Vagina (tissue), 2 donors: ENCODE data around the gene BRDT. TPM values are rescaled to one million over a fixed set of nuclear protein-coding genes. Genes with fewer than 3 reads are reported as not detected.

ENCODE experiments used
- DNase-seq, 2 donors: peaks; one replicate each; pipeline ENCODE4 v3.0.0-alpha.2; 2017; ENCODE audit errors: extremely low spot score in 2 of 2
- H3K27ac ChIP-seq: fragments of 200-600 bp; sonication (generic); one replicate; pipeline ENCODE4 v1.5.1; 2019
- H3K27me3 ChIP-seq: fragments of 200-600 bp; sonication (generic); one replicate; pipeline ENCODE4 v1.5.1; 2019
- H3K36me3 ChIP-seq, 2 donors: fragments of 200-600 bp; sonication (generic); one replicate each; pipeline ENCODE4 v1.5.1; 2017 to 2019
- H3K4me1 ChIP-seq: fragments of 200-600 bp; sonication (generic); one replicate; pipeline ENCODE4 v1.5.1; 2019
- H3K4me3 ChIP-seq, 2 donors: fragments of 200-600 bp; sonication (generic); 1 replicate in 1 of 2; 2 replicates in 1 of 2; pipeline ENCODE4 v1.5.1; 2016 to 2019
- H3K9me3 ChIP-seq: fragments of 200-600 bp; sonication (generic); one replicate; pipeline ENCODE4 v1.5.1; 2019
- POLR2A ChIP-seq, 2 donors: fragments of 450-650 bp; IDR thresholded peaks; one replicate each; pipeline ENCODE4 v1.6.1; 2017; ENCODE audit warnings: antibody characterized with exemption in 2 of 2, mild to moderate bottlenecking in 2 of 2, moderate library complexity in 2 of 2
- POLR2AphosphoS5 ChIP-seq, 2 donors: sonication (generic); formaldehyde crosslinking; IDR thresholded peaks; one replicate each; pipeline ENCODE4 v1.9.0; 2017; ENCODE audit warnings: antibody characterized with exemption in 2 of 2, mild to moderate bottlenecking in 2 of 2, low read depth in 1 of 2; ENCODE audit not compliant: insufficient read depth in 1 of 2
- intact Hi-C: fragments of 100-400 bp; cut with DNase I; formaldehyde crosslinking; loops from one replicate; pipeline ENCODE4 v1.15.1; 2023
- total RNA-seq: library from RNA; depleted of rRNA; stranded (reverse); fragments of >200 nt; gene quantifications from one replicate; pipeline ENCODE4 v1.2.3, GENCODE V29; 2016
- TF ChIP-seq, protein P1 (sequence below), 3 experiments: fragments of 450-650 bp in 2 of 3; fragments of 200-600 bp in 1 of 3; sonication (generic) in 1 of 3; IDR thresholded peaks; one replicate each; pipeline ENCODE4 v1.5.1; 2017 to 2019; ENCODE audit warnings: antibody characterized with exemption in 3 of 3, mild to moderate bottlenecking in 2 of 3, moderate library complexity in 2 of 3

The BRDT gene
- total RNA-seq, 1 donor from 2014 or later = not detected

DNA sequence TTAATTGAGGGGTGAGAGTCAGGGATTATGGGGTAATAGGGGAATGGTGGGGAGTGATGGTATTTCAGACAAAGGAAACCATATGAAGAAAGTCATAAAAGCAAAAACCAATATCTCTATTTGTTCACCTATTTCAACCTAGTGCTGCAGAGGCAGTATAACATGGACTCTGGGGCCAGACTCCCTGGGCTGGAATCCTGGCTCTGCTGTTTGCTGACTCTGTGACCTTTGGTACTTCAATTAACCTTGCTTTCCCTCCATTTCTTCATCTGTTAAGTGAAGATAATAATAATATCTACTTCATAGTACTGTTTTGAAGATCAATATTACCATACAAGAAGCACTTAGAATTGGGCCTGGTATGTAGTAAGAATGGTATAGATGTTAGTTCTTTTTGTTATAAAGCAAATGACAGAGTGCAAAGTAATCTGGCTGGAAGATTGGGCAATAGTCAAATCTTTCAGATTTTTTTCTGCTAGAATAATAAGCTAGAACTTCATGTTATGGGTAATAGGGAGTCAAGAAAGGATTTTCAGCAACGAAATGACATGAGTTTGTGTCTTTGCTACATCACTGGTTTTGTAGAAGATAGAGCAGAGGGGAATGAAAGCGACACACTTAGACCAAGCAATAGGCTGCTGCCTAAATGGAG lies 89.6 kb downstream of the BRDT start:
- Histone ChIP-seq H3K4me3 (no peak overlapping the region), H3K36me3 (no peaks in the 10 kb centered on the region)
- TF ChIP-seq POLR2A (IDR thresholded peaks at IDR 0.05) (no peak), POLR2AphosphoS5 (IDR thresholded peaks at IDR 0.05; ENCODE audit: insufficient read depth in 1 of 2, low read depth in 1 of 2) (no peak)
- TF ChIP-seq, protein P1, sequence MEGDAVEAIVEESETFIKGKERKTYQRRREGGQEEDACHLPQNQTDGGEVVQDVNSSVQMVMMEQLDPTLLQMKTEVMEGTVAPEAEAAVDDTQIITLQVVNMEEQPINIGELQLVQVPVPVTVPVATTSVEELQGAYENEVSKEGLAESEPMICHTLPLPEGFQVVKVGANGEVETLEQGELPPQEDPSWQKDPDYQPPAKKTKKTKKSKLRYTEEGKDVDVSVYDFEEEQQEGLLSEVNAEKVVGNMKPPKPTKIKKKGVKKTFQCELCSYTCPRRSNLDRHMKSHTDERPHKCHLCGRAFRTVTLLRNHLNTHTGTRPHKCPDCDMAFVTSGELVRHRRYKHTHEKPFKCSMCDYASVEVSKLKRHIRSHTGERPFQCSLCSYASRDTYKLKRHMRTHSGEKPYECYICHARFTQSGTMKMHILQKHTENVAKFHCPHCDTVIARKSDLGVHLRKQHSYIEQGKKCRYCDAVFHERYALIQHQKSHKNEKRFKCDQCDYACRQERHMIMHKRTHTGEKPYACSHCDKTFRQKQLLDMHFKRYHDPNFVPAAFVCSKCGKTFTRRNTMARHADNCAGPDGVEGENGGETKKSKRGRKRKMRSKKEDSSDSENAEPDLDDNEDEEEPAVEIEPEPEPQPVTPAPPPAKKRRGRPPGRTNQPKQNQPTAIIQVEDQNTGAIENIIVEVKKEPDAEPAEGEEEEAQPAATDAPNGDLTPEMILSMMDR (IDR thresholded peaks at IDR 0.05) = no peak

GRCh38 chr1:92040971-92041370 lies 91.8 kb downstream of the BRDT start:
- Histone ChIP-seq H3K4me3 (no peak overlapping the region), H3K27me3 (no peaks in the 10 kb centered on the region), H3K36me3 (no peaks in the 10 kb centered on the region), H3K27ac (no peak overlapping the region), H3K9me3 (no peaks in the 10 kb centered on the region), H3K4me1 (no peaks in the 10 kb centered on the region)
- DNase-seq = no peak
- TF ChIP-seq POLR2A (IDR thresholded peaks at IDR 0.05) (no peak), POLR2AphosphoS5 (IDR thresholded peaks at IDR 0.05; ENCODE audit: insufficient read depth in 1 of 2, low read depth in 1 of 2) (no peak)
- TF ChIP-seq, protein P1 (IDR thresholded peaks at IDR 0.05) = no peak
- intact Hi-C loops = no loop called here

More for the DNA sequence above, 89.6 kb downstream of the BRDT start:
- DNase-seq = no peak
- no peaks in the 10 kb centered on the region for H3K9me3 ChIP-seq
- no peaks in the 10 kb centered on the region for H3K27me3 ChIP-seq
- H3K27ac ChIP-seq = no peak overlapping the region
- intact Hi-C loops = no loop called here
- no peaks in the 10 kb centered on the region for H3K4me1 ChIP-seq

DNA sequence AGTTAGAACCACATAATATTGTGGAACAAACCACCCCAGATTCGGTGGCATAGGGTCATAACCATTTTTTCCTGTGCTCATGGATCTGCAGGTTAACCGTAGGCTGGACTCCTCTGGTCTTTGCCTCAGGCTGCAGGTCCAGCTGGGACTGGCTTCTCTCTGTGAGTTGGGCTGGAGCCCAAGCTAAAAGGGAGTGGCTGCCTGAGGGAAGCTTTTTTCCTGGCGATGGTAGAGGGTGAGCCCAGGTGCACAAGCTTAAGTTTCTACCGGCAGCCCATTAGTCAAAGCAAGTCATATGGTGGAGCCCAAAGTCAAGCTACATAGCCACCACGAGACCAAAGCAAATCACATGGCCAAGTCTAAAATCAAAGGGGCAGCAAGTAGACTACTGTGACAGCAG lies 94.4 kb downstream of the BRDT start:
- no peaks in the 10 kb centered on the region for H3K27me3 ChIP-seq
- no peak for DNase-seq
- H3K9me3 ChIP-seq = no peaks in the 10 kb centered on the region
- no peaks in the 10 kb centered on the region for H3K36me3 ChIP-seq
- H3K27ac ChIP-seq = no peak overlapping the region
- no peaks in the 10 kb centered on the region for H3K4me1 ChIP-seq
- intact Hi-C loops = no loop called here
- TF ChIP-seq, protein P1 (IDR thresholded peaks at IDR 0.05) = no peak
- TF ChIP-seq POLR2A (IDR thresholded peaks at IDR 0.05) (no peak), POLR2AphosphoS5 (IDR thresholded peaks at IDR 0.05; ENCODE audit: insufficient read depth in 1 of 2, low read depth in 1 of 2) (no peak)
- no peak overlapping the region for H3K4me3 ChIP-seq

GRCh38 chr1:92045766-92046495 lies 96.7 kb downstream of the BRDT start:
- intact Hi-C loops = no loop called here
- H3K4me3 ChIP-seq = no peak overlapping the region
- no peak for TF ChIP-seq POLR2AphosphoS5 (IDR thresholded peaks at IDR 0.05; ENCODE audit: insufficient read depth in 1 of 2, low read depth in 1 of 2)
- TF ChIP-seq, protein P1 (IDR thresholded peaks at IDR 0.05) = no peak
- TF ChIP-seq POLR2A (IDR thresholded peaks at IDR 0.05) = no peak

GRCh38 chr1:92051948-92052347 lies 102.7 kb downstream of the BRDT start:
- TF ChIP-seq, protein P1 (IDR thresholded peaks at IDR 0.05) = no peak
- no peak for TF ChIP-seq POLR2A (IDR thresholded peaks at IDR 0.05)
- TF ChIP-seq POLR2AphosphoS5 (IDR thresholded peaks at IDR 0.05; ENCODE audit: insufficient read depth in 1 of 2, low read depth in 1 of 2) = no peak
- H3K36me3 ChIP-seq = no peaks in the 10 kb centered on the region
- H3K27me3 ChIP-seq = no peaks in the 10 kb centered on the region
- no peak overlapping the region for H3K27ac ChIP-seq
- intact Hi-C loops = no loop called here
- no peaks in the 10 kb centered on the region for H3K9me3 ChIP-seq
- H3K4me3 ChIP-seq = no peak overlapping the region
- H3K4me1 ChIP-seq = no peaks in the 10 kb centered on the region
- DNase-seq = no peak

More at GRCh38 chr1:92045766-92046495, 96.7 kb downstream of the BRDT start:
- Histone ChIP-seq H3K36me3 (no peaks in the 10 kb centered on the region), H3K27me3 (no peaks in the 10 kb centered on the region), H3K27ac (no peak overlapping the region), H3K4me1 (no peaks in the 10 kb centered on the region), H3K9me3 (no peaks in the 10 kb centered on the region)
- no peak for DNase-seq
